HG02884 (cell line): ENCODE results near the gene VPS50.

ENCODE experiments used
- ATAC-seq: cut with Tn5 transposase; IDR thresholded peaks from one replicate; pipeline ENCODE4 v1.9.1; 2021; ENCODE audit warnings: mild to moderate bottlenecking, moderate library complexity; ENCODE audit not compliant: unreplicated experiment

Gene VPS50

GRCh38 chr7:93238131-93238530 lies 6.0 kb downstream of the VPS50 start:
- ATAC-seq = no peak

- no peak for ATAC-seq
Measured at GRCh38 chr7:93238748-93239147, 6.6 kb downstream of the VPS50 start.

- no peak for ATAC-seq
Measured at GRCh38 chr7:93239824-93240223, 7.7 kb downstream of the VPS50 start.

GRCh38 chr7:93242106-93242505 lies 9.9 kb downstream of the VPS50 start:
- no peak for ATAC-seq

- no peak for ATAC-seq
Measured at GRCh38 chr7:93245525-93246432, 13.6 kb downstream of the VPS50 start.

GRCh38 chr7:93249491-93250148 lies 17.5 kb downstream of the VPS50 start:
- no peak for ATAC-seq

- ATAC-seq = no peak
Measured at GRCh38 chr7:93258661-93259060, 26.5 kb downstream of the VPS50 start.

- ATAC-seq = no peak
Measured at GRCh38 chr7:93262535-93262934, 30.4 kb downstream of the VPS50 start.

GRCh38 chr7:93265220-93265619 lies 33.1 kb downstream of the VPS50 start:
- no peak for ATAC-seq

- peak; percentile 63 for ATAC-seq
Measured at GRCh38 chr7:93279541-93279940, 47.4 kb downstream of the VPS50 start.

GRCh38 chr7:93284908-93285307 lies 52.7 kb downstream of the VPS50 start:
- no peak for ATAC-seq

GRCh38 chr7:93293229-93293628 lies 61.1 kb downstream of the VPS50 start:
- peak; percentile 66 for ATAC-seq

GRCh38 chr7:93298206-93298605 lies 66.0 kb downstream of the VPS50 start:
- no peak for ATAC-seq

GRCh38 chr7:93298671-93299070 lies 66.5 kb downstream of the VPS50 start:
- ATAC-seq = no peak

- ATAC-seq = no peak
Measured at GRCh38 chr7:93301736-93302135, 69.6 kb downstream of the VPS50 start.

GRCh38 chr7:93307131-93307660 lies 75.0 kb downstream of the VPS50 start:
- no peak for ATAC-seq

GRCh38 chr7:93307943-93308342 lies 75.8 kb downstream of the VPS50 start:
- ATAC-seq = no peak

- ATAC-seq = no peak
Measured at GRCh38 chr7:93310346-93310745, 78.2 kb downstream of the VPS50 start.

GRCh38 chr7:93314449-93314848 lies 82.3 kb downstream of the VPS50 start:
- no peak for ATAC-seq

- no peak for ATAC-seq
Measured at GRCh38 chr7:93315896-93316295, 83.7 kb downstream of the VPS50 start.

GRCh38 chr7:93316730-93317129 lies 84.6 kb downstream of the VPS50 start:
- ATAC-seq = no peak

- no peak for ATAC-seq
Measured at GRCh38 chr7:93320887-93321286, 88.7 kb downstream of the VPS50 start.
